Nephron progenitor cell (in vitro differentiated cells): ENCODE measurements around the gene CLEC16A.
A peak's percentile ranks its signal among the peaks of the same experiment; 100 is the strongest.

Experiments
- DNase-seq: peaks from one replicate; pipeline ENCODE4 v3.0.0; 2021
- H3K27ac Mint-ChIP-seq: 2 replicates; pipeline ENCODE4 v1.8.0; 2021; ENCODE audit warnings: mild to moderate bottlenecking, moderate library complexity, mixed read lengths
- H3K27me3 Mint-ChIP-seq: 2 replicates; pipeline ENCODE4 v1.8.0; 2021; ENCODE audit warnings: mild to moderate bottlenecking, low read depth, mixed read lengths; ENCODE audit not compliant: poor library complexity
- H3K36me3 Mint-ChIP-seq: 2 replicates; pipeline ENCODE4 v1.8.0; 2021; ENCODE audit warnings: low read depth, mixed read lengths
- H3K4me1 Mint-ChIP-seq: 2 replicates; pipeline ENCODE4 v1.8.0; 2021; ENCODE audit warnings: mixed read lengths
- H3K4me3 Mint-ChIP-seq: 2 replicates; pipeline ENCODE4 v1.8.0; 2021; ENCODE audit warnings: mild to moderate bottlenecking, moderate library complexity, mixed read lengths
- H3K9me3 Mint-ChIP-seq: 2 replicates; pipeline ENCODE4 v1.8.0; 2021; ENCODE audit warnings: mild to moderate bottlenecking, moderate library complexity, mixed read lengths
- CTCF ChIP-seq: fragments of 200-600 bp; sonication (generic); IDR thresholded peaks from 2 replicates; pipeline ENCODE4 v1.5.0; 2021; ENCODE audit warnings: antibody characterized with exemption

The CLEC16A gene

DNA sequence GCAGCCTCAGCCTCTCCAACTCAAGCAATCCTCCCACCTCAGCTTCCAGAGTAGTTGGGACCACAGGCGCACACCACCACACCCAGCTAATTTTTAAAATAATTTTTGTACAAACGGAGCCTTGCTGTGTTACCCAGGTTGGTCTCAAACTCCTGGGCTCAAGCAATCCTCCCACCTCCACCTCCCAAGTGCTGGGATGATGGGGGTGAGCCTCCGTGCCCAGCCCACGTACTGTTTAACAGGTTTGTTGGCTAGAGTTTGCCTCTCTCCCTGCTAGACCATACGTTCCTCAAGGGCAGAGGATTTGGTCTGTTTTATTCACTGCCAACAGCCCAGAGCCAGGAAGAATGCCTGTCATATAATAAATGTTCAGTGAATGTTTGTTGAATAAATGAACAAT is 285.1 kb downstream of the CLEC16A start:
- H3K27ac Mint-ChIP-seq = no peak overlapping the region
- peaks cover 9% of the 10 kb centered on the region for H3K27me3 Mint-ChIP-seq

DNA sequence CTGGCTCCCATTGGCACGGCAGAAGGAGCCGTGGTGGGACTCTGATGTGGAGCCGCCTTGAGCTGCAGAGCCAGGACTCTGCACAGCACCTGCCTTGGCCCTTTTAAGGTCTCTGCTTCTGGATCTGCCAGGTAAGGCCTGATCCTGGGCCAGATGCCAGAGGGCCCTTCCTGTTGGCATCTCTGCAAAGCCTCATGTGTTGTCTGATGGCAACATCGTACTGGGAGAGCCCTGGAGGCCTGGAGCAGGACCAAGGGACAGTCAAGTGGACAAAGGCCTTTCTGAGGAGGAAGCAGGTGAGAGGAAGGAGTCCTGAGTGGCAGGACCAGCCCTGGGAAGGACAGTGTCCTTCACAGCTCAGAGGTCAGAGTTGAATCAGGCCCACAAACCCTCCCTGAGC is 285.5 kb downstream of the CLEC16A start:
- Mint-ChIP-seq H3K4me1 (peaks cover 5% of the 10 kb centered on the region), H3K27ac (peak overlapping the region; percentile 22), H3K36me3 (no peaks in the 10 kb centered on the region), H3K9me3 (no peaks in the 10 kb centered on the region), H3K27me3 (peaks cover 8% of the 10 kb centered on the region), H3K4me3 (no peak overlapping the region)
- no peak for DNase-seq
- no peak for TF ChIP-seq CTCF

More for the DNA sequence above, 285.1 kb downstream of the CLEC16A start:
- no peak for DNase-seq
- Mint-ChIP-seq H3K36me3 (no peaks in the 10 kb centered on the region), H3K9me3 (no peaks in the 10 kb centered on the region), H3K4me3 (no peak overlapping the region), H3K4me1 (peaks cover 10% of the 10 kb centered on the region)
- TF ChIP-seq CTCF = no peak

DNA sequence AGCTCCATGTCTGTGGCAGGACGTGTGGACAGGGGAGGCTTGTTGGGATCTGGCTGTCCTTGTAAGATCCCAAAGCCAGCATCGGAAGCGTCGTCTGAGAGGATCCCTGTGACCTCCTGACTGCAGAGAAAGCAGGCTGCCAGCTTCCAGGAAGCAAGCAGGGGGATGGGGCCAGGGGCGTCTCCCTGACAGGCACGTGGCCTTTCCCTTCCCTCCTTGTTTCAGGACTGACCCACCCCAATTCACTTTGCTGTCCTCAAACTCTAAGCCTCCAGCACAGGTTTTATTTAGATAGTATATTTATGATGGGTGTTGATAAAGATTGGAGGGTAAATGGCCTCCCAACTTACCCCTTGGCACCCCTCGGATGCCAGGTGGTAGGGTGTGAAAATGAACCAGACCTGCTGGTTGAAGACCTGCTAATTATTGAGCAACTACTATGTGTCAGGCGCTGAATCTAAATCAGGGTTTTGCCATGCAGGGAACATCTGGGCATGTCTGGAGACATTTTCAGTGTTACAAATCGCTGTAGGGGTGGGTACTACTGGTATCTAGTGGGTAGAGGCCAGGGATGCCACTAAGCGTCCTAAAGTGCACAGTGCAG is 287.1 kb downstream of the CLEC16A start:
- Mint-ChIP-seq H3K9me3 (no peaks in the 10 kb centered on the region), H3K36me3 (no peaks in the 10 kb centered on the region), H3K4me1 (peaks cover 5% of the 10 kb centered on the region), H3K27ac (no peak overlapping the region), H3K4me3 (no peak overlapping the region), H3K27me3 (peaks cover 8% of the 10 kb centered on the region)
- no peak for DNase-seq
- TF ChIP-seq CTCF = no peak
